ENCODE data around the gene BORA.
A peak's percentile ranks its signal among the peaks of the same experiment; 100 is the strongest.
"Not testable (repeated sequence)": the region's sequence is repeated elsewhere in the genome, so short reads cannot be mapped to it uniquely, and the experiment has no call there.

The BORA gene

GRCh38 chr13:72774019-72774418 lies 46.3 kb downstream of the BORA start:
- no peak for DNase-seq

- peak; percentile 99 for DNase-seq
Measured at GRCh38 chr13:72781451-72782439, 54.0 kb downstream of the BORA start, which contains the start of the genes DIS3 and PIBF1. TSS of gene DIS3 (minus strand) at chr13:72781900. CDS start at chr13:72781832, 68 bp downstream. TSS of gene PIBF1 (plus strand) at chr13:72782133. CDS start at chr13:72783470, 1,337 bp downstream.

- DNase-seq, result no peak
Measured at GRCh38 chr13:72782717-72783116, 55.0 kb downstream of the BORA start.

- DNase-seq, result not testable (repeated sequence)
Measured at GRCh38 chr13:72784679-72785078, 57.0 kb downstream of the BORA start.

- no peak for DNase-seq
Measured at GRCh38 chr13:72788831-72789230, 61.1 kb downstream of the BORA start.

GRCh38 chr13:72792640-72793039 lies 64.9 kb downstream of the BORA start:
- no peak for DNase-seq

GRCh38 chr13:72798817-72799216 lies 71.1 kb downstream of the BORA start:
- no peak for DNase-seq

- DNase-seq, result no peak
Measured at GRCh38 chr13:72804301-72804700, 76.6 kb downstream of the BORA start.

Data from NCI-H345 (cell line).